Type B pancreatic cell (in vitro differentiated cells): ENCODE measurements around the gene GNGT2. TPM values are rescaled to one million over a fixed set of nuclear protein-coding genes. Genes with fewer than 3 reads are reported as not detected.
"Not testable (repeated sequence)": the region's sequence is repeated elsewhere in the genome, so short reads cannot be mapped to it uniquely, and the experiment has no call there.

Source experiments
- DNase-seq: peaks from one replicate; pipeline ENCODE4 v3.0.0; 2021; ENCODE audit warnings: mixed read lengths; ENCODE audit not compliant: unreplicated experiment; ENCODE audit errors: extremely low spot score
- H3K27ac Mint-ChIP-seq: 2 replicates; pipeline ENCODE4 v1.8.0; 2021; ENCODE audit warnings: mild to moderate bottlenecking, mixed read lengths
- H3K27me3 Mint-ChIP-seq: 2 replicates; pipeline ENCODE4 v1.8.0; 2021; ENCODE audit warnings: mixed read lengths
- H3K36me3 Mint-ChIP-seq: 2 replicates; pipeline ENCODE4 v1.8.0; 2021; ENCODE audit warnings: mixed read lengths
- H3K4me1 Mint-ChIP-seq: one replicate; pipeline ENCODE4 v1.8.0; 2021; ENCODE audit warnings: mixed read lengths; ENCODE audit not compliant: unreplicated experiment
- H3K4me3 Mint-ChIP-seq: 2 replicates; pipeline ENCODE4 v1.8.0; 2021; ENCODE audit warnings: mild to moderate bottlenecking, mixed read lengths
- H3K9me3 Mint-ChIP-seq: 2 replicates; pipeline ENCODE4 v1.8.0; 2021; ENCODE audit warnings: mixed read lengths
- total RNA-seq: library from RNA; stranded (reverse); gene quantifications from 2 replicates; pipeline ENCODE4 v1.2.1, GENCODE V29; 2021; ENCODE audit warnings: low replicate concordance
- TF ChIP-seq, protein P1 (sequence below): fragments of 200-600 bp; sonication (generic); conservative IDR thresholded peaks from 2 replicates; pipeline ENCODE4 v1.5.0; 2021; ENCODE audit warnings: antibody characterized with exemption, mild to moderate bottlenecking

The GNGT2 gene
- total RNA-seq, 1 donor from 2014 or later: 0.34 TPM

DNA sequence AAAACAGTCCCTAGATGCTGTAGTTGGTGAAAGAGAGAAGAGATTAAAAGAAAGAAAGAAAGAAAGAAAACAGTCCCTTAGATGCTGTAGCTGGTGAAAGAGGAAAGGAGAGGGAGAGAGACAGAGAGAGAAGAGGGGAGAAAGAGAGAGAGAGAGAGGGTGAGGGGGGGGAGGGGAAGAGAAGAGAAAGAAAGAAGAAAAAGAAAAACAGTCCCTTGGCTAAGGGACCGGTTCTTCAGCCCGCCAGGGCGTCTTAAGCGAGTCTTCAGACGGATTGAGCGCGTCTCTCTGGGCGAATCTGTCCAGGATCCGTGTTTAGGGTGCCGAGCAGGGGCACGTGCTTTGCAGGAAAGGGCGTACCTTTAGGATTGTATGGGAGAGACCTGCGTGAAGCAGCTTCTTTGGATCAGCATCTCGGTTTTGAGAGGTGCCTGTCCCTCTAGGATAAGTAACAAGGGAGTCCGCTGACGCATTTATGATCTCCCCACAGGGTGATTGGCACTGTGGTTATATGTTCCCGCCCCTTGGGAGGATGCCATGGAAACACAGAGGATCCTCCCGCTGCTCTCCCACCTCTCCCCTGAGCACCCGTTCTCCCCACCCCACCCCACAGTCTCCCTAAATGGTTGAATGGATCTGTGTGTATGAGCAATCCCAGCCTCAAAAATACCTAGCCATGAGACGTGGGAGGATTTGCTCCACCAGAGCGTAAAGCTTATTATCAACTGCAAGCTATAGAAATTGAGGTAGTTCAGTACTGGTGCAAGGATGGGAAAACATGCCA is 16.7 kb downstream of the GNGT2 start:
- Mint-ChIP-seq H3K9me3 (no peaks in the 10 kb centered on the region), H3K4me3 (peak overlapping the region; percentile 98), H3K4me1 (peaks cover 3% of the 10 kb centered on the region), H3K27me3 (peaks cover 17% of the 10 kb centered on the region), H3K27ac (peak overlapping the region; percentile 99), H3K36me3 (no peaks in the 10 kb centered on the region)
- TF ChIP-seq, protein P1, sequence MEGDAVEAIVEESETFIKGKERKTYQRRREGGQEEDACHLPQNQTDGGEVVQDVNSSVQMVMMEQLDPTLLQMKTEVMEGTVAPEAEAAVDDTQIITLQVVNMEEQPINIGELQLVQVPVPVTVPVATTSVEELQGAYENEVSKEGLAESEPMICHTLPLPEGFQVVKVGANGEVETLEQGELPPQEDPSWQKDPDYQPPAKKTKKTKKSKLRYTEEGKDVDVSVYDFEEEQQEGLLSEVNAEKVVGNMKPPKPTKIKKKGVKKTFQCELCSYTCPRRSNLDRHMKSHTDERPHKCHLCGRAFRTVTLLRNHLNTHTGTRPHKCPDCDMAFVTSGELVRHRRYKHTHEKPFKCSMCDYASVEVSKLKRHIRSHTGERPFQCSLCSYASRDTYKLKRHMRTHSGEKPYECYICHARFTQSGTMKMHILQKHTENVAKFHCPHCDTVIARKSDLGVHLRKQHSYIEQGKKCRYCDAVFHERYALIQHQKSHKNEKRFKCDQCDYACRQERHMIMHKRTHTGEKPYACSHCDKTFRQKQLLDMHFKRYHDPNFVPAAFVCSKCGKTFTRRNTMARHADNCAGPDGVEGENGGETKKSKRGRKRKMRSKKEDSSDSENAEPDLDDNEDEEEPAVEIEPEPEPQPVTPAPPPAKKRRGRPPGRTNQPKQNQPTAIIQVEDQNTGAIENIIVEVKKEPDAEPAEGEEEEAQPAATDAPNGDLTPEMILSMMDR: no peak
- DNase-seq: no peak

DNA sequence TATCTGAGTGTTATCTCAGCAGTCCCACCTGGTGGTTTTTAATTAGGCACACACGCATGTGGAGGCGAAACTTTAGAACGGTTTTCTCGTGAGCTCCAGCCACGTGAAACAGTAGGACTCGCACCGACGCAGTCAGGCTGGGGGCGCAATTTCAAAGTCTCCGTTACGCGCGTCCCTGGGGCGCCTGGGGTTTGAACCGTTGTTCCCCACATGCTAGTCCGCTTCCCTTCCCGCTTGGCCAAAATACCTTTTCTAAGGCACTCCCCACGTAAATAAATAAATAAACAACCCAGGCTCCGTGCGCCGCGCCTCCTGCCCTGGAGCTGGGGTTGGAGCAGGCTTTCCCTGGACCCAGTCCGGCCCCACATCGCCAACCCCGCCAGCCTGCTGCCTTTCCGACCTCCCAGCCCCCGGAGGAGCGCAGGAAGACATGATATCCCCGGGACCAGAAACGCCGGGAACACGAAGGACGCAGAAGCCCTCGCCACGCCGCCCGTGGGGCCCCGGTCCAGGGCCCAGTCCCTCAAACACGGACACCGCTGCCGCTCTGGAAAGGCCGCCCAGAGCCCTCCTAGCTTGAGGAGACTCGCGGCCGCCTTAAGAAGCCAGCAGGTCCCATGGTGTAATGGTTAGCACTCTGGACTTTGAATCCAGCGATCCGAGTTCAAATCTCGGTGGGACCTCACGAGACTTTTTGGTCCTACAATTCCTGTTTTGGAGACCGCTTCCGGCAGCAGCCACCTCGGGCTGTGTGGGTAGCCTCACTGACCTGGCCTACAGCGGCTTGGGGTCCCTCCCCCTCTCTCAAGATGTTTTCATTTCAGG is 18.2 kb downstream of the GNGT2 start:
- Mint-ChIP-seq H3K4me3 (peak overlapping the region; percentile 98), H3K36me3 (no peaks in the 10 kb centered on the region), H3K4me1 (peaks cover 3% of the 10 kb centered on the region), H3K9me3 (no peaks in the 10 kb centered on the region), H3K27ac (peak overlapping the region; percentile 99), H3K27me3 (peaks cover 17% of the 10 kb centered on the region)
- TF ChIP-seq, protein P1: peak; percentile 49
- DNase-seq: peak; percentile 97

DNA sequence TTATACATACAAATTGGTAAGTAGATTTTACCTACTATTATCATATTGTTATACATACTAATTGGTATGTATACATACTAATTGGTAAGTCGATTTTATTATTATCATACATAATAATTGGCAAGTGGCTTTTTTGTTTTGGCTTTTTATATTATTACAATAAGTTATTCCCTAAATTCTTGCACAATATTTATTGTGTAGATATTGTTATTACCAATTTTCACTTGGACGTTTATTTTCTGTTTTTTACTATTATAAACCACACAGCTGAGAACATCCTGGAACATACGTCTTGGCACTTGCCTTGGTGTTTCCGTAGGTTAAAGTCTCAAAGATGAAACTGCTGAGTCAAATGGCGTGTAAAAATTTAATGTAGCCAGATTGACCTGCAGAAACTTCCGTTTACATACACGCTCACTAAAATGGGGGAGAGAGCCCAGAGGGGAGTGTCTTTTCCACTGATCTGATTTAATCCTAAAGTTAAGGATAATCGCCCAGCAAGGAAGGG is 18.9 kb downstream of the GNGT2 start:
- no peak for DNase-seq
- H3K27ac Mint-ChIP-seq: peak overlapping the region; percentile 99
- H3K9me3 Mint-ChIP-seq: no peaks in the 10 kb centered on the region
- peaks cover 3% of the 10 kb centered on the region for H3K4me1 Mint-ChIP-seq
- H3K4me3 Mint-ChIP-seq: peak overlapping the region; percentile 98
- no peaks in the 10 kb centered on the region for H3K36me3 Mint-ChIP-seq
- H3K27me3 Mint-ChIP-seq: peaks cover 17% of the 10 kb centered on the region
- TF ChIP-seq, protein P1: no peak

DNA sequence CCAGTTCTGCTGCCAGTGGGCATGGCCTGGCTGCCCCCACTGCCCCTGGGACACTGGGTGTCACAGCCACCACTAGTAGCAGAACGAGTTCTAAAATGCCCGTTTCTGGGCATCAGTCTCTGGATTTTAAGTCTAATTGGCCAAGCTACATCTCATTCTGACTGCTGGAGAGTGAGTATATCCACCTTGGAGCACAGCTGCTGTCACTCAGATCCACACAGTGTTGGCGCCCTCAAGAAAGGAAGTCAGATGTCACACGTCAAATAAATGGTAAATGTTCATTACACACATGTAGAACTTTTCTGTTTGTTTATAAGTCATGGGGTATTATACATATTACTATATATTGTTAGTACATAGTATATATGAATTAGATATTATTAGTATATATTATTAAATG is 19.4 kb downstream of the GNGT2 start:
- Mint-ChIP-seq H3K36me3 (no peaks in the 10 kb centered on the region), H3K27me3 (peaks cover 17% of the 10 kb centered on the region), H3K9me3 (no peaks in the 10 kb centered on the region), H3K4me1 (peaks cover 3% of the 10 kb centered on the region), H3K27ac (no peak overlapping the region), H3K4me3 (peak overlapping the region; percentile 64)
- TF ChIP-seq, protein P1: no peak
- no peak for DNase-seq

DNA sequence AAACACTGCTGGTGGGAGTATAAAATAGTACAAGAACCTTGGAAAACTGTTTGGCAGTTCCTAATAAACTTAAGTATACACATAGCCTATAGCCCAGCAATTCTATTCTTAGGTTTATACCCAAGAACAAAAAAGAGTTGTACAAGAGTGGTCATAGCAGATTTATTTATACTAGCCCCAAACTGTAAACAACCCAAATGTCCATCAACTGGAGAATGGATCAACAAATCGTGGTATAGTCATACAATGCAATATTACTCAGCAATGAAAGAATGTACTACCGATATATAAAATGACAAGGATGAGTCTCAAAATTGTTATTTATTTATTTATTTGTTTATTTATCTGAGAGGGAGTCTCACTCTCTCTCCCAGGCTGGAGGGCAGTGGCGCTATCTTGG is 23.1 kb downstream of the GNGT2 start:
- Mint-ChIP-seq H3K27ac (no peak overlapping the region), H3K4me3 (no peak overlapping the region), H3K27me3 (peaks cover 8% of the 10 kb centered on the region), H3K4me1 (no peaks in the 10 kb centered on the region), H3K36me3 (no peaks in the 10 kb centered on the region), H3K9me3 (no peaks in the 10 kb centered on the region)
- no peak for DNase-seq
- TF ChIP-seq, protein P1: no peak

DNA sequence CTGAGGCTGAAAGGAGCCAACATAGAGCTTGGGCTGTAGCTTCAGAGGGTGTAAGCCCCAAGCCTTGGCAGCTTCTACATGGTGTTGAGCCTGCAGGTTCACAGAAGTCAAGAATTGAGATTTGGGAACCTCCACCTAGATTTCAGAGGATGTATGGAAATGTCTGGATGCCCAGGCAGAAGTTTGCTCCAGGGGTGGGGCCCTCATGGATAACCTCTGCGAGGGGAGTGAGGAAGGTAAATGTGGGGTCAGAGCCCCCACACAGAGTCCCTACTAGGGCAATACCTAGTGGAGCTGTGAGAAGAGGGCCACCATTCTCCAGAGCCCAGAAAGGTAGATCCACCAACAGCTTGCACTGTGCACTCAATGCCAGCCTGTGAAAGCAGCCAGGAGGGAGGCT is 25.0 kb downstream of the GNGT2 start:
- H3K27me3 Mint-ChIP-seq, DNase-seq, H3K4me3 Mint-ChIP-seq, H3K36me3 Mint-ChIP-seq, H3K9me3 Mint-ChIP-seq, H3K4me1 Mint-ChIP-seq, H3K27ac Mint-ChIP-seq: not testable (repeated sequence)

DNA sequence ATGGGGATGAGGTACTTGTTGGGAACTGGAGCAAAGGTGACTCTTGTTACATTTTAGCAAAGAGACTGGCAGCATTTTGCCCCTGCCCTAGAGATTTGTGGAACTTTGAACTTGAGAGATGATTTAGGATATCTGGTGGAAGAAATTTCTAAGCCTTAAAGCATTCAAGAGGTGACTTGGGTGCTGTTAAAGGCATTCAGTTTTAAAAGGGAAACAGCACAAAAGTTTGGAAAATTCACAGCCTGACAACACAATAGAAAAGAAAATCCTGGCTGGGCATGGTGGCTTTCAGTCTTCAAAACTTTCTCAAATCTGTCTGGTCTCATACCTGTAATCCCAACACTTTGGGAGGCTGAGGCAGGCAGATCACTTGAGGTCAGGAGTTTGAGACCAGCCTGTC is 25.9 kb downstream of the GNGT2 start:
- H3K27ac Mint-ChIP-seq, DNase-seq, H3K4me1 Mint-ChIP-seq, H3K27me3 Mint-ChIP-seq, H3K36me3 Mint-ChIP-seq, H3K4me3 Mint-ChIP-seq, H3K9me3 Mint-ChIP-seq: not testable (repeated sequence)
